ENCODE measurements around the gene DERL3.

- TF ChIP-seq, protein P1, sequence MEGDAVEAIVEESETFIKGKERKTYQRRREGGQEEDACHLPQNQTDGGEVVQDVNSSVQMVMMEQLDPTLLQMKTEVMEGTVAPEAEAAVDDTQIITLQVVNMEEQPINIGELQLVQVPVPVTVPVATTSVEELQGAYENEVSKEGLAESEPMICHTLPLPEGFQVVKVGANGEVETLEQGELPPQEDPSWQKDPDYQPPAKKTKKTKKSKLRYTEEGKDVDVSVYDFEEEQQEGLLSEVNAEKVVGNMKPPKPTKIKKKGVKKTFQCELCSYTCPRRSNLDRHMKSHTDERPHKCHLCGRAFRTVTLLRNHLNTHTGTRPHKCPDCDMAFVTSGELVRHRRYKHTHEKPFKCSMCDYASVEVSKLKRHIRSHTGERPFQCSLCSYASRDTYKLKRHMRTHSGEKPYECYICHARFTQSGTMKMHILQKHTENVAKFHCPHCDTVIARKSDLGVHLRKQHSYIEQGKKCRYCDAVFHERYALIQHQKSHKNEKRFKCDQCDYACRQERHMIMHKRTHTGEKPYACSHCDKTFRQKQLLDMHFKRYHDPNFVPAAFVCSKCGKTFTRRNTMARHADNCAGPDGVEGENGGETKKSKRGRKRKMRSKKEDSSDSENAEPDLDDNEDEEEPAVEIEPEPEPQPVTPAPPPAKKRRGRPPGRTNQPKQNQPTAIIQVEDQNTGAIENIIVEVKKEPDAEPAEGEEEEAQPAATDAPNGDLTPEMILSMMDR (IDR thresholded peaks at IDR 0.05; ENCODE audit: borderline replicate concordance, extremely low read depth, low read length, poor library complexity, severe bottlenecking), result no peak
- no peak for TF ChIP-seq EZH2 (IDR thresholded peaks at IDR 0.05; ENCODE audit: borderline replicate concordance, low read depth, low read length, severe bottlenecking)
Observed at GRCh38 chr22:23823331-23823791, 15.4 kb downstream of the DERL3 start.
